ENCODE data around the gene HJV.
"Not testable (repeated sequence)": the region's sequence is repeated elsewhere in the genome, so short reads cannot be mapped to it uniquely, and the experiment has no call there.

Gene HJV

GRCh38 chr1:146021622-146022402 is at the start of gene HJV:
Gene HJV, minus strand, starts transcription at chr1:146021735. Its CDS starts 1,504 bp downstream, at chr1:146020231.
- in situ Hi-C loops (cut with HindIII; ENCODE audit: low sequenced_read_pairs) = no loop called here

- in situ Hi-C loops (cut with HindIII; ENCODE audit: low sequenced_read_pairs) = not testable (repeated sequence)
Measured at GRCh38 chr1:146059148-146059547, 37.6 kb upstream of the HJV start.

GRCh38 chr1:146051852-146052676 is 30.5 kb upstream of the HJV start:
- in situ Hi-C loops (cut with HindIII; ENCODE audit: low sequenced_read_pairs) = not testable (repeated sequence)

GRCh38 chr1:146051452-146051851 is 29.9 kb upstream of the HJV start:
- in situ Hi-C loops (cut with HindIII; ENCODE audit: low sequenced_read_pairs) = no loop called here

GRCh38 chr1:146050652-146050963 is 29.1 kb upstream of the HJV start:
- in situ Hi-C loops (cut with HindIII; ENCODE audit: low sequenced_read_pairs) = not testable (repeated sequence)

- in situ Hi-C loops (cut with HindIII; ENCODE audit: low sequenced_read_pairs) = not testable (repeated sequence)
Measured at GRCh38 chr1:146049866-146050651, 28.5 kb upstream of the HJV start.

GRCh38 chr1:146049436-146049835 is 27.9 kb upstream of the HJV start:
- in situ Hi-C loops (cut with HindIII; ENCODE audit: low sequenced_read_pairs) = no loop called here

GRCh38 chr1:146048514-146049115 is 27.1 kb upstream of the HJV start:
- in situ Hi-C loops (cut with HindIII; ENCODE audit: low sequenced_read_pairs) = not testable (repeated sequence)

- in situ Hi-C loops (cut with HindIII; ENCODE audit: low sequenced_read_pairs) = no loop called here
Measured at GRCh38 chr1:146046664-146047063, 25.1 kb upstream of the HJV start.

GRCh38 chr1:146039844-146040194 is 18.3 kb upstream of the HJV start:
- in situ Hi-C loops (cut with HindIII; ENCODE audit: low sequenced_read_pairs) = no loop called here

GRCh38 chr1:146036965-146037646 is 15.6 kb upstream of the HJV start:
- in situ Hi-C loops (cut with HindIII; ENCODE audit: low sequenced_read_pairs) = no loop called here

- in situ Hi-C loops (cut with HindIII; ENCODE audit: low sequenced_read_pairs) = no loop called here
Measured at GRCh38 chr1:146036241-146036964, 14.9 kb upstream of the HJV start.

GRCh38 chr1:146035048-146035423 is 13.5 kb upstream of the HJV start:
- in situ Hi-C loops (cut with HindIII; ENCODE audit: low sequenced_read_pairs) = no loop called here

- in situ Hi-C loops (cut with HindIII; ENCODE audit: low sequenced_read_pairs) = no loop called here
Measured at GRCh38 chr1:146032631-146033219, 11.2 kb upstream of the HJV start.

GRCh38 chr1:146031476-146031875 is 9.9 kb upstream of the HJV start:
- in situ Hi-C loops (cut with HindIII; ENCODE audit: low sequenced_read_pairs) = no loop called here

GRCh38 chr1:146029117-146029516 is 7.6 kb upstream of the HJV start:
- in situ Hi-C loops (cut with HindIII; ENCODE audit: low sequenced_read_pairs) = no loop called here

GRCh38 chr1:146026650-146027049 is 5.1 kb upstream of the HJV start:
- in situ Hi-C loops (cut with HindIII; ENCODE audit: low sequenced_read_pairs) = not testable (repeated sequence)

- in situ Hi-C loops (cut with HindIII; ENCODE audit: low sequenced_read_pairs) = not testable (repeated sequence)
Measured at GRCh38 chr1:146025787-146026495, 4.4 kb upstream of the HJV start.

All from DLD1 (cell line).